SK-N-SH (cell line): Measurements from ENCODE around the gene PDHX.
A peak's percentile ranks its signal among the peaks of the same experiment; 100 is the strongest.

Experiments used
- CTCF ChIP-seq: fragments of 200-600 bp; sonication (generic); IDR thresholded peaks from 2 replicates; pipeline ENCODE4 v1.6.1; 2017; ENCODE audit warnings: antibody characterized with exemption, mild to moderate bottlenecking, moderate library complexity
- TEAD4 ChIP-seq: IDR thresholded peaks from 2 replicates; pipeline ENCODE4 v1.4.0; 2012; ENCODE audit warnings: mild to moderate bottlenecking, borderline replicate concordance; ENCODE audit not compliant: insufficient read depth

- TF ChIP-seq CTCF (peak; percentile 26; the same call in 1 of the 2 replicates), TEAD4 (no peak)
Measured at GRCh38 chr11:34869425-34869824, 47.0 kb upstream of the PDHX start.
